ENCODE data around the gene VCX3A. TPM values are rescaled to one million over a fixed set of nuclear protein-coding genes. Genes with fewer than 3 reads are reported as not detected.
A peak's percentile ranks its signal among the peaks of the same experiment; 100 is the strongest.
"Not testable (repeated sequence)": the region's sequence is repeated elsewhere in the genome, so short reads cannot be mapped to it uniquely, and the experiment has no call there.

VCX3A gene
- polyA plus RNA-seq (2012; ENCODE audit: low read depth, missing spikeins) = 0.18 TPM

GRCh38 chrX:6535018-6535417 is at the start of gene VCX3A:
TSS of gene VCX3A (minus strand) at chrX:6535118. CDS start at chrX:6534497, 621 bp downstream.
- not testable (repeated sequence) for FAIRE-seq; DNase-seq (ENCODE audit: insufficient read length, low spot score)

GRCh38 chrX:6574762-6575161 is 39.8 kb upstream of the VCX3A start:
- TF ChIP-seq POLR2A (IDR thresholded peaks at IDR 0.05; ENCODE audit: low read depth, low read length) (no peak), PAX5 (IDR thresholded peaks at IDR 0.05; ENCODE audit: insufficient read depth, low read length, severe bottlenecking) (no peak), POU2F2 (IDR thresholded peaks at IDR 0.05; ENCODE audit: low read depth, low read length) (no peak), SPI1 (IDR thresholded peaks at IDR 0.05; ENCODE audit: low read depth, low read length) (no peak), POLR2AphosphoS5 (IDR thresholded peaks at IDR 0.05; ENCODE audit: low read depth, low read length) (no peak), TAF1 (IDR thresholded peaks at IDR 0.05; ENCODE audit: low read depth, low read length) (no peak)
- no peak for FAIRE-seq
- no peak for DNase-seq (ENCODE audit: insufficient read length, low spot score)

GRCh38 chrX:6568031-6568430 is 33.1 kb upstream of the VCX3A start:
- FAIRE-seq (no peak), DNase-seq (ENCODE audit: insufficient read length, low spot score) (no peak)
- TF ChIP-seq PAX5 (IDR thresholded peaks at IDR 0.05; ENCODE audit: insufficient read depth, low read length, severe bottlenecking) (no peak), POU2F2 (IDR thresholded peaks at IDR 0.05; ENCODE audit: low read depth, low read length) (no peak), TAF1 (IDR thresholded peaks at IDR 0.05; ENCODE audit: low read depth, low read length) (no peak), POLR2A (IDR thresholded peaks at IDR 0.05; ENCODE audit: low read depth, low read length) (no peak), POLR2AphosphoS5 (IDR thresholded peaks at IDR 0.05; ENCODE audit: low read depth, low read length) (no peak), SPI1 (IDR thresholded peaks at IDR 0.05; ENCODE audit: low read depth, low read length) (no peak)

DNA sequence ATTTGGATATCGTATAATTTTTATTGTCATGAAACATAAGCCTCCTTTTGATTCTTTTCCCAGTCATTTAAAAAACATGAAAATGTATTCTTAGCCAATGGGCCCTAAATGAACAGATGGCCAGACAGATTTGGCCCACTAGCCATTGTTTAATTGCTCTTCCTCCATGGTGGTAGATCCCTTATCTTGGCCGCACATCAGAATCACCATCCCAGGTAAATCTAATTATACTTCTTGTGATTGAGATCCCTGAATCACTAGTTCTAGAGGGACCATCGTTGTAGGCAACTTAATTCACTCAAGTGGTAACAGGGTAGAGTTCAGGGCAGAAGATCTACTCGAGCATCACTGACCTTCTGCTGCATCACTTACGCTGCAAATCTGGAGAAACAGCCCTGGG is 24.1 kb upstream of the VCX3A start:
- TF ChIP-seq PAX5 (IDR thresholded peaks at IDR 0.05; ENCODE audit: insufficient read depth, low read length, severe bottlenecking) = no peak
- DNase-seq (ENCODE audit: insufficient read length, low spot score) (no peak), FAIRE-seq (no peak)

GRCh38 chrX:6557690-6558089 is 22.8 kb upstream of the VCX3A start:
- FAIRE-seq = no peak
- no peak for TF ChIP-seq POU2F2 (IDR thresholded peaks at IDR 0.05; ENCODE audit: low read depth, low read length)
- no peak for DNase-seq (ENCODE audit: insufficient read length, low spot score)

DNA sequence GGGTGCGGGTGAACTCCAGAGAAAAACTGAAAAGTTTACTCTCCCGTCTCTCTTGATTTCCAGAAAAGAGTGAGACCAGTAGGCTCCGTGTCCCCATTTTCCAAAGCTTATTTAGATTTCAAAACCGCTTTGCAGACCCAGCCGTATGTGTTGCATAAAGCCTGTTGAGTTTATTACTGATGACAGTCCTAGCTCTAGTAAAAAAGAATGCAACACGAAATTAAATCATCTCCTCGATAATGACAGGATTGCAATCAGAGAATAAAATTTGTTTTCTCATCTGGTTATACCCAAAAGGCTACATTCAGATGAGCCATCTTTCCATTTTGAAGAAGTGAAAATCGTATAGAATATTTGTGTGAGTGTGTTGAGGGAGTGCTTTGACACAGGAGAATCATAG is 16.1 kb upstream of the VCX3A start:
- TF ChIP-seq PAX5 (IDR thresholded peaks at IDR 0.05; ENCODE audit: insufficient read depth, low read length, severe bottlenecking) (no peak), POLR2AphosphoS5 (IDR thresholded peaks at IDR 0.05; ENCODE audit: low read depth, low read length) (no peak)
- FAIRE-seq (no peak), DNase-seq (ENCODE audit: insufficient read length, low spot score) (no peak)

GRCh38 chrX:6545712-6546111 is 10.8 kb upstream of the VCX3A start:
- DNase-seq (ENCODE audit: insufficient read length, low spot score) (no peak), FAIRE-seq (no peak)
- TF ChIP-seq TAF1 (IDR thresholded peaks at IDR 0.05; ENCODE audit: low read depth, low read length) (no peak), POLR2AphosphoS5 (IDR thresholded peaks at IDR 0.05; ENCODE audit: low read depth, low read length) (no peak), PAX5 (IDR thresholded peaks at IDR 0.05; ENCODE audit: insufficient read depth, low read length, severe bottlenecking) (no peak), POLR2A (IDR thresholded peaks at IDR 0.05; ENCODE audit: low read depth, low read length) (no peak), SPI1 (IDR thresholded peaks at IDR 0.05; ENCODE audit: low read depth, low read length) (no peak), POU2F2 (IDR thresholded peaks at IDR 0.05; ENCODE audit: low read depth, low read length) (no peak)

DNA sequence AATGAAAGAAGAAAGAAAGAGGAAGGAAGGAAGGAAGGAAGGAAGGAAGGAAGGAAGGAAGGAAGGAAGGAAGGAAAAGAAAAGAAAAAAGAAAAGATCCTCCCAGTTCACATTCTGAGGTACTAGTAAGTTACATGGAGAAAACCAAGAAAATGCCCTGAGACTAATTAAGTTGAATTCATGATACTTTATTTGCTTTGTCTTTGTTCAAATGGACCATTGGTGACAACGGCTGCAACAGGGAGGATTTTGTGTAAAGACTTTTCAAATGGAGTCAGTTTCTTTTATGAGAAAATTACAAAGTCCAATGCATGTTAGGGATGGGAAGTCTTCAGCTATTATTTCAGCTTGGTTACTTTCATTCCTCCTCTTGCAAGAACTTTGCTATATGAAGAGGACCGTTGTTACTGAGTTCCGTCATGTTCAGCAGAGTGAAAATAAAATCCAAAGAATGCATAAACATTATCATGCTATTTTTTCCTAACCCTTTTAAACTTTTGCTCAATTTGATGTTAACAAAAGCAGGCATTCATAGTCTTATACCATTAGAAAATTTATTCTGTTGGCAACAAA is 8.3 kb downstream of the VCX3A start:
- DNase-seq (ENCODE audit: insufficient read length, low spot score) (no peak), FAIRE-seq (no peak)
- TF ChIP-seq POU2F2 (IDR thresholded peaks at IDR 0.05; ENCODE audit: low read depth, low read length) (no peak), SPI1 (IDR thresholded peaks at IDR 0.05; ENCODE audit: low read depth, low read length) (no peak), POLR2AphosphoS5 (IDR thresholded peaks at IDR 0.05; ENCODE audit: low read depth, low read length) (no peak), TAF1 (IDR thresholded peaks at IDR 0.05; ENCODE audit: low read depth, low read length) (no peak), POLR2A (IDR thresholded peaks at IDR 0.05; ENCODE audit: low read depth, low read length) (no peak), PAX5 (IDR thresholded peaks at IDR 0.05; ENCODE audit: insufficient read depth, low read length, severe bottlenecking) (no peak)

GRCh38 chrX:6517376-6517775 is 17.5 kb downstream of the VCX3A start:
- TF ChIP-seq SPI1 (IDR thresholded peaks at IDR 0.05; ENCODE audit: low read depth, low read length) (no peak), POLR2AphosphoS5 (IDR thresholded peaks at IDR 0.05; ENCODE audit: low read depth, low read length) (no peak), TAF1 (IDR thresholded peaks at IDR 0.05; ENCODE audit: low read depth, low read length) (no peak), PAX5 (IDR thresholded peaks at IDR 0.05; ENCODE audit: insufficient read depth, low read length, severe bottlenecking) (no peak), POLR2A (IDR thresholded peaks at IDR 0.05; ENCODE audit: low read depth, low read length) (no peak), POU2F2 (IDR thresholded peaks at IDR 0.05; ENCODE audit: low read depth, low read length) (no peak)
- FAIRE-seq (peak; percentile 43), DNase-seq (ENCODE audit: insufficient read length, low spot score) (no peak)

- FAIRE-seq (no peak), DNase-seq (ENCODE audit: insufficient read length, low spot score) (no peak)
- TF ChIP-seq POU2F2 (IDR thresholded peaks at IDR 0.05; ENCODE audit: low read depth, low read length) (no peak), POLR2AphosphoS5 (IDR thresholded peaks at IDR 0.05; ENCODE audit: low read depth, low read length) (no peak), TAF1 (IDR thresholded peaks at IDR 0.05; ENCODE audit: low read depth, low read length) (no peak), POLR2A (IDR thresholded peaks at IDR 0.05; ENCODE audit: low read depth, low read length) (no peak), PAX5 (IDR thresholded peaks at IDR 0.05; ENCODE audit: insufficient read depth, low read length, severe bottlenecking) (no peak)
Measured at GRCh38 chrX:6506444-6506843, 28.5 kb downstream of the VCX3A start.

DNA sequence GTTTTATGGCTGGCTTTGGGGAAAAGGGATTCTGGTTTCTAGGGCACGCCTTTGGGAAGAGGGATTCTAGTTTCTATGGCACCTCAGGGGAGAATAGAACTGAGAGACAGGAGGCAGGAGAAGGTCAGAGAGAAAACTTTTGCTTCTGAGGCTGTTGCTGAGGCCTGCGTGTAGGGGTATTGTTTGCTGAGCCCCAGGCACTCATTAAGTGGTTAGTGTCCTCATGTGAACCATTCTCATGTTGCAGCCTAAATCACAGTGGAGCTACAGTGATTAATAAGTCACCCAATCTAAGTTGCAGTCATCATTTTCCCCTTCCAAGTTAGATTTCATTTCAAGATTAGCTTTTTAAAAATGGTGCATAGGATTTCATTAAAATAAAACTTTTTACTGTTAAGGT is 29.0 kb downstream of the VCX3A start:
- TF ChIP-seq POU2F2 (IDR thresholded peaks at IDR 0.05; ENCODE audit: low read depth, low read length) = no peak
- no peak for TF ChIP-seq TAF1 (IDR thresholded peaks at IDR 0.05; ENCODE audit: low read depth, low read length)
- no peak for TF ChIP-seq PAX5 (IDR thresholded peaks at IDR 0.05; ENCODE audit: insufficient read depth, low read length, severe bottlenecking)
- no peak for TF ChIP-seq SPI1 (IDR thresholded peaks at IDR 0.05; ENCODE audit: low read depth, low read length)
- DNase-seq (ENCODE audit: insufficient read length, low spot score) (no peak), FAIRE-seq (no peak)
